HepG2 (cell line): ENCODE measurements around the gene HPCAL1. TPM values are rescaled to one million over a fixed set of nuclear protein-coding genes. Genes with fewer than 3 reads are reported as not detected.
"Not testable (repeated sequence)": the region's sequence is repeated elsewhere in the genome, so short reads cannot be mapped to it uniquely, and the experiment has no call there.

Experiments used
- ATAC-seq: fragments of 200-7000 bp; cut with Tn5 transposase; 3 replicates; pipeline ENCODE4 v1.9.1; 2020; ENCODE audit warnings: mild to moderate bottlenecking, moderate library complexity
- BruUV-seq: library from RNA; stranded (reverse); fragments of 400-500 nt; replicated peaks from 2 replicates; lab custom pipeline; 2021; lab: Mats Ljungman, UMichigan
- CTCF ChIA-PET: fragments of 300-600 bp; formaldehyde crosslinking; extraction: SDS; loops from one replicate; lab custom pipeline; 2021; ENCODE audit warnings: low total read pairs, inconsistent platforms, low intra/inter-chr PET ratio; lab: Yijun Ruan, JAX
- POLR2A ChIA-PET: fragments of 350-600 bp; sonication (Branson Sonifier 250); formaldehyde crosslinking; loops from one replicate; lab custom pipeline; 2020; ENCODE audit warnings: antibody characterized with exemption, inconsistent platforms; lab: Yijun Ruan, JAX
- DNase-seq: peaks from one replicate; pipeline ENCODE4 v3.0.0-alpha.2; 2015; ENCODE audit warnings: low spot score
- FAIRE-seq: peaks from 3 replicates; lab custom pipeline; 2011; peaks lifted over from hg19 to GRCh38; lab: Jason Lieb, UNC
- H2AFZ ChIP-seq: one replicate; pipeline ENCODE4 v1.6.1; 2011; ENCODE audit warnings: low read length, inconsistent platforms
- H3K27ac ChIP-seq: fragments of 300-600 bp; 3 replicates; pipeline ENCODE4 v1.8.0; 2011; ENCODE audit warnings: mixed run types, mild to moderate bottlenecking, mixed read lengths, low read length, inconsistent platforms; ENCODE audit not compliant: insufficient read depth; ENCODE audit errors: extremely low read length
- H3K27me3 ChIP-seq, 2 experiments: fragments of 200-600 bp in 1 of 2; 2 replicates in 1 of 2; 3 replicates in 1 of 2; pipeline versions ENCODE4 v1.6.0 to v1.8.0; 2011; ENCODE audit warnings: low read length in 2 of 2, mild to moderate bottlenecking in 2 of 2, moderate library complexity in 2 of 2, inconsistent platforms in 1 of 2; ENCODE audit not compliant: insufficient read depth in 2 of 2, control insufficient read depth in 1 of 2
- H3K36me3 ChIP-seq, 2 experiments: fragments of 200-600 bp in 1 of 2; replicated peaks in 1 of 2; 2 replicates in 1 of 2; 3 replicates in 1 of 2; pipeline versions ENCODE4 v1.5.1 to v1.8.0; 2011; ENCODE audit warnings: low read length in 2 of 2, inconsistent platforms in 1 of 2; ENCODE audit not compliant: insufficient read depth in 2 of 2, control insufficient read depth in 1 of 2
- H3K4me1 ChIP-seq: 2 replicates; pipeline ENCODE4 v1.5.1; 2012; ENCODE audit warnings: low read length, inconsistent platforms; ENCODE audit not compliant: insufficient read depth
- H3K4me2 ChIP-seq: 2 replicates; pipeline ENCODE4 v1.6.0; 2011; ENCODE audit warnings: low read depth, low read length, inconsistent platforms
- H3K4me3 ChIP-seq, 3 experiments: fragments of 200-600 bp in 1 of 3; sonication (generic), shearing (Covaris generic) in 1 of 3; replicated peaks in 1 of 3; 2 replicates each; pipeline ENCODE4 v1.5.1; 2011 to 2016; ENCODE audit warnings: low read length in 3 of 3, inconsistent platforms in 2 of 3, low read depth in 2 of 3, mild to moderate bottlenecking in 2 of 3, control low read depth in 1 of 3, mixed read lengths in 1 of 3; ENCODE audit not compliant: insufficient read depth in 1 of 3
- H3K79me2 ChIP-seq: one replicate; pipeline ENCODE4 v1.6.1; 2011; ENCODE audit warnings: low read length, inconsistent platforms; ENCODE audit not compliant: insufficient read depth
- H3K9ac ChIP-seq: 2 replicates; pipeline ENCODE4 v1.6.0; 2011; ENCODE audit warnings: mild to moderate bottlenecking, low read depth, low read length, inconsistent platforms; ENCODE audit not compliant: insufficient read depth
- H3K9me3 ChIP-seq: 2 replicates; pipeline ENCODE4 v1.5.1; 2012; ENCODE audit warnings: mild to moderate bottlenecking, low read length
- H4K20me1 ChIP-seq: 2 replicates; pipeline ENCODE4 v1.6.0; 2011; ENCODE audit warnings: inconsistent platforms, mild to moderate bottlenecking, low read length, moderate library complexity; ENCODE audit not compliant: insufficient read depth
- AGO2 ChIP-seq: fragments of 200-400 bp; formaldehyde crosslinking; optimal IDR thresholded peaks from 2 replicates; pipeline ENCODE3; 2017; ENCODE audit warnings: mild to moderate bottlenecking, low read depth, low read length, moderate library complexity
- ARHGAP35 ChIP-seq: sonication (generic); formaldehyde crosslinking; IDR thresholded peaks from 2 replicates; pipeline ENCODE4 v1.9.0; 2022; ENCODE audit warnings: mild to moderate bottlenecking, inconsistent platforms, moderate library complexity, missing genetic modification reagents, borderline replicate concordance
- BCL3 ChIP-seq: sonication (generic); formaldehyde crosslinking; IDR thresholded peaks from 2 replicates; pipeline ENCODE4 v1.5.1; 2020; ENCODE audit warnings: mild to moderate bottlenecking, missing genetic modification reagents, moderate library complexity
- HNRNPL ChIP-seq: fragments of 200-400 bp; formaldehyde crosslinking; IDR thresholded peaks from 2 replicates; pipeline ENCODE4 v1.6.1; 2017; ENCODE audit warnings: mild to moderate bottlenecking, low read depth, low read length
- TFDP2 ChIP-seq: sonication (generic); formaldehyde crosslinking; IDR thresholded peaks from 2 replicates; pipeline ENCODE4 v1.4.0; 2020; ENCODE audit warnings: missing genetic modification reagents
- ZBTB20 ChIP-seq: sonication (generic); formaldehyde crosslinking; IDR thresholded peaks from 2 replicates; pipeline ENCODE4 v1.8.1; 2023; ENCODE audit warnings: missing genetic modification reagents, low read depth, mild to moderate bottlenecking, borderline replicate concordance
- ZNF264 ChIP-seq: sonication (generic); formaldehyde crosslinking; IDR thresholded peaks from 2 replicates; pipeline ENCODE4 v1.4.0; 2020; ENCODE audit warnings: missing genetic modification reagents
- ZNF570 ChIP-seq: sonication (generic); formaldehyde crosslinking; IDR thresholded peaks from 2 replicates; pipeline ENCODE4 v1.4.0; 2020; ENCODE audit warnings: mild to moderate bottlenecking, missing genetic modification reagents, borderline replicate concordance
- WGBS: methylation state at CpG from one replicate; pipeline ENCODE4 v1.1.6; 2017; ENCODE audit warnings: low lambda C conversion rate; 5-methylcytosine and 5-hydroxymethylcytosine counted together
- in situ Hi-C: cut with HindIII; loops from 2 replicates; pipeline ENCODE4 v1.10.0; 2017; ENCODE audit warnings: low pct_unique_long_range_greater_than_20kb; ENCODE audit not compliant: extremely low pct_ligation_motif_present
- intact Hi-C: fragments of 100-400 bp; cut with micrococcal nuclease; formaldehyde crosslinking; loops from one replicate; pipeline ENCODE4 v1.10.0; 2022; ENCODE audit not compliant: unreplicated experiment
- polyA plus RNA-seq, 8 experiments: library from polyadenylated mRNA; depleted of rRNA in 3 of 8; stranded (reverse) in 7 of 8; unstranded in 1 of 8; fragments of >200 nt; fragmentation: Illumina TruSeq in 4 of 8; extraction: Trizol in 4 of 8; gene quantifications; 2 replicates each; pipeline versions ENCODE4 v1.2.1 to v1.2.3, GENCODE V29; 2011 to 2016; ENCODE audit warnings: low read depth in 4 of 8, missing spikeins in 1 of 8, mixed read lengths in 1 of 8; ENCODE audit not compliant: insufficient read depth in 1 of 8
- total RNA-seq, 5 experiments: library from RNA; depleted of rRNA; stranded (reverse); fragments of >200 nt; fragmentation: Illumina TruSeq; extraction: Trizol; gene quantifications; 2 replicates each; pipeline ENCODE4 v1.2.3, GENCODE V29; 2016; ENCODE audit warnings: low read depth in 1 of 5

The HPCAL1 gene
- total and polyA plus RNA-seq, 2 of the 13 experiments (the other 11 are each of a cell fraction or from before 2014, with no cell fraction given) = 29.5 to 29.9 TPM

GRCh38 chr2:10453905-10454298, 151.2 kb downstream of the HPCAL1 start:
- Histone ChIP-seq H4K20me1 (no peaks in the 10 kb centered on the region), H3K27me3 (peaks cover 1 to 7% of the 10 kb centered on the region in 2 experiments; a peak in 3 of 5 replicates), H3K36me3 (no peaks in the 10 kb centered on the region)
- intact Hi-C loops (loop anchor here (5.0 kb wide), 1 partner anchor 33 kb away; no protein-coding TSS in a partner anchor), in situ Hi-C loops (no loop called here)
- CTCF ChIA-PET = no interaction called here
- TF ChIP-seq ARHGAP35 (CRISPR knock-in tag) (no peak), ZNF570 (no peak), TFDP2 (CRISPR knock-in tag) (no peak), ZNF264 (CRISPR knock-in tag) (no peak), AGO2 (peak; percentile 26)
- TF ChIP-seq, all 625 proteins: peak for 1
- WGBS = 83% methylated on average over 8 of the region's 9 CpGs
- Histone ChIP-seq H3K9me3 (no peaks in the 10 kb centered on the region), H3K9ac (no peak overlapping the region), H3K27ac (no peak overlapping the region), H3K4me3 (no peak overlapping the region), H3K4me1 (peaks cover 45% of the 10 kb centered on the region), H3K4me2 (no peak overlapping the region), H2AFZ (no peak overlapping the region), H3K79me2 (peaks cover 4% of the 10 kb centered on the region)
- no TSS peak for BruUV-seq
- ATAC-seq (no peak), FAIRE-seq (no peak), DNase-seq (no peak)
- POLR2A ChIA-PET = no interaction called here

- Histone ChIP-seq H3K4me1 (peaks cover 39% of the 10 kb centered on the region), H3K9ac (no peak overlapping the region), H3K27ac (no peak overlapping the region), H3K36me3 (no peaks in the 10 kb centered on the region), H3K27me3 (peaks cover 1 to 11% of the 10 kb centered on the region in 2 experiments; a peak in 3 of 5 replicates), H3K9me3 (no peaks in the 10 kb centered on the region), H4K20me1 (no peaks in the 10 kb centered on the region), H2AFZ (no peak overlapping the region), H3K4me2 (no peak overlapping the region)
- DNase-seq = no peak
- FAIRE-seq = no peak
- no TSS peak for BruUV-seq
- CTCF ChIA-PET = no interaction called here
- WGBS = 83% methylated on average over 7 of the region's 7 CpGs
- no peak for ATAC-seq
- POLR2A ChIA-PET = no interaction called here
- TF ChIP-seq HNRNPL (0 out of 2 replicates have a peak, but pooled peaks have one; percentile 25), BCL3 (CRISPR knock-in tag) (no peak), ZBTB20 (no peak)
- TF ChIP-seq, all 625 proteins: peak for 1
- H3K4me3 ChIP-seq = no peak overlapping the region
- intact Hi-C loops (loop anchor here (5.0 kb wide), 1 partner anchor 33 kb away; no protein-coding TSS in a partner anchor), in situ Hi-C loops (no loop called here)
- no peaks in the 10 kb centered on the region for H3K79me2 ChIP-seq
Measured at GRCh38 chr2:10454505-10454904, 151.8 kb downstream of the HPCAL1 start.

- H3K36me3 ChIP-seq, DNase-seq, H3K4me3 ChIP-seq, CTCF ChIA-PET, in situ Hi-C loops, ATAC-seq, intact Hi-C loops, H3K27ac ChIP-seq, H3K9ac ChIP-seq, POLR2A ChIA-PET, FAIRE-seq, H3K9me3 ChIP-seq, BruUV-seq, H3K4me2 ChIP-seq, H4K20me1 ChIP-seq, H2AFZ ChIP-seq, H3K79me2 ChIP-seq: not testable (repeated sequence)
- peaks cover 1 to 24% of the 10 kb centered on the region in 2 experiments; a peak in 4 of 5 replicates for H3K27me3 ChIP-seq
- H3K4me1 ChIP-seq = peaks cover 27% of the 10 kb centered on the region
- WGBS = 55% methylated on average over 3 of the region's 3 CpGs
Measured at GRCh38 chr2:10457195-10457594, 154.5 kb downstream of the HPCAL1 start.
